CD8-positive, alpha-beta memory T cell (primary cell): ENCODE measurements around the gene MECR. TPM values are rescaled to one million over a fixed set of nuclear protein-coding genes. Genes with fewer than 3 reads are reported as not detected.

Experiments
- CTCF ChIA-PET: fragments of 350-600 bp; sonication (Branson Sonifier 250); formaldehyde crosslinking; loops from one replicate; lab custom pipeline; 2021; ENCODE audit warnings: antibody characterized with exemption; lab: Charles Lee
- POLR2A ChIA-PET: fragments of 350-600 bp; sonication (Branson Sonifier 250); formaldehyde crosslinking; loops from one replicate; lab custom pipeline; 2021; ENCODE audit warnings: antibody characterized with exemption; lab: Charles Lee
- DNase-seq, 5 donors: peaks; one replicate each; pipeline versions ENCODE4 v3.0.0 to v3.0.0-alpha.2; 2020 to 2022; ENCODE audit warnings: mixed read lengths in 1 of 5
- H3K27ac ChIP-seq: one replicate; pipeline ENCODE4 v1.7.0; 2013; ENCODE audit warnings: low read depth, mild to moderate bottlenecking, low read length, moderate library complexity
- H3K27me3 ChIP-seq: 2 replicates; pipeline ENCODE4 v1.7.0; 2013; ENCODE audit warnings: low read length, mild to moderate bottlenecking; ENCODE audit not compliant: insufficient read depth, poor library complexity, severe bottlenecking
- H3K36me3 ChIP-seq: 2 replicates; pipeline ENCODE4 v1.7.0; 2013; ENCODE audit warnings: mild to moderate bottlenecking, low read length, moderate library complexity; ENCODE audit not compliant: insufficient read depth
- H3K4me1 ChIP-seq: 2 replicates; pipeline ENCODE4 v1.7.0; 2013; ENCODE audit warnings: mild to moderate bottlenecking, low read length, moderate library complexity; ENCODE audit not compliant: insufficient read depth
- H3K4me3 ChIP-seq: 2 replicates; pipeline ENCODE4 v1.7.0; 2013; ENCODE audit warnings: mild to moderate bottlenecking, low read length
- H3K9me3 ChIP-seq: 2 replicates; pipeline ENCODE4 v1.7.0; 2013; ENCODE audit warnings: mild to moderate bottlenecking, low read length
- H3K27ac Mint-ChIP-seq, 8 donors: one replicate each; pipeline ENCODE4 v1.8.0; 2020 to 2021; ENCODE audit warnings: mixed read lengths in 8 of 8, mild to moderate bottlenecking in 6 of 8, inconsistent platforms in 3 of 8, moderate library complexity in 3 of 8
- H3K27me3 Mint-ChIP-seq, 2 donors: one replicate each; pipeline ENCODE4 v1.8.0; 2020 to 2021; ENCODE audit warnings: mixed read lengths in 2 of 2, mild to moderate bottlenecking in 1 of 2, moderate library complexity in 1 of 2
- H3K36me3 Mint-ChIP-seq, 3 donors: one replicate each; pipeline ENCODE4 v1.8.0; 2020 to 2021; ENCODE audit warnings: mixed read lengths in 3 of 3, inconsistent platforms in 1 of 3, mild to moderate bottlenecking in 1 of 3
- H3K4me1 Mint-ChIP-seq, 3 donors: one replicate each; pipeline ENCODE4 v1.8.0; 2020 to 2021; ENCODE audit warnings: mixed read lengths in 3 of 3, inconsistent platforms in 1 of 3, mild to moderate bottlenecking in 1 of 3
- H3K4me3 Mint-ChIP-seq, 7 donors: one replicate each; pipeline ENCODE4 v1.8.0; 2020 to 2021; ENCODE audit warnings: mixed read lengths in 7 of 7, mild to moderate bottlenecking in 6 of 7, moderate library complexity in 4 of 7, inconsistent platforms in 2 of 7
- H3K9me3 Mint-ChIP-seq, 5 donors: one replicate each; pipeline ENCODE4 v1.8.0; 2020 to 2022; ENCODE audit warnings: mixed read lengths in 5 of 5, mild to moderate bottlenecking in 3 of 5, moderate library complexity in 2 of 5, inconsistent platforms in 1 of 5
- polyA plus RNA-seq: library from polyadenylated mRNA; unstranded; fragments of 300-500 nt; fragmentation: Illumina TruSeq; gene quantifications from one replicate; pipeline ENCODE4 v1.2.3, GENCODE V29; 2021
- total RNA-seq, 2 experiments: library from RNA; stranded (reverse); gene quantifications; one replicate each; pipeline ENCODE4 v1.2.3, GENCODE V29; 2021

The MECR gene
- total and polyA plus RNA-seq, 3 experiments from 2014 or later: 14.5 to 41.1 (median 33.8) TPM

- H3K4me1 ChIP-seq: peaks cover 37% of the 10 kb centered on the region
- H3K9me3 ChIP-seq: no peaks in the 10 kb centered on the region
- Mint-ChIP-seq H3K36me3 (peaks cover 4 to 66% (median 16%) of the 10 kb centered on the region in 3 donors), H3K4me1 (peaks cover 69 to 80% (median 76%) of the 10 kb centered on the region in 3 donors), H3K27ac (peak overlapping the region in 6 of 8 donors; percentile 1 to 74 (median 22)), H3K27me3 (no peaks in the 10 kb centered on the region), H3K9me3 (no peaks in the 10 kb centered on the region), H3K4me3 (peak overlapping the region in 6 of 7 donors; percentile 0 to 63 (median 38))
- peaks cover 14% of the 10 kb centered on the region for H3K36me3 ChIP-seq
- no peak overlapping the region for H3K4me3 ChIP-seq
- H3K27me3 ChIP-seq: no peaks in the 10 kb centered on the region
- no peak for DNase-seq
- ChIA-PET POLR2A (interaction anchor here (0.5 kb wide), 1 partner anchor 201 kb away, joined by 11 read pairs; no protein-coding TSS in a partner anchor), CTCF (interaction anchor here (1.2 kb wide), 1 partner anchor 13 kb away, joined by 3 read pairs; no protein-coding TSS in a partner anchor)
- H3K27ac ChIP-seq: no peak overlapping the region
Measured at GRCh38 chr1:29169976-29170375, 60.8 kb downstream of the MECR start.

GRCh38 chr1:29167904-29168303 lies 62.8 kb downstream of the MECR start:
- POLR2A ChIA-PET: interaction anchor here (0.6 to 0.7 kb wide), 2 partner anchors 33 to 656 kb away, joined by 4 to 7 read pairs; no protein-coding TSS in a partner anchor
- Mint-ChIP-seq H3K9me3 (no peaks in the 10 kb centered on the region), H3K4me3 (no peak overlapping the region), H3K27ac (no peak overlapping the region), H3K36me3 (peaks cover 0 to 80% (median 17%) of the 10 kb centered on the region in 3 donors), H3K4me1 (peaks cover 77 to 93% (median 89%) of the 10 kb centered on the region in 3 donors), H3K27me3 (no peaks in the 10 kb centered on the region)
- H3K36me3 ChIP-seq: peaks cover 14% of the 10 kb centered on the region
- DNase-seq: no peak
- H3K27ac ChIP-seq: no peak overlapping the region
- H3K4me3 ChIP-seq: no peak overlapping the region
- no peaks in the 10 kb centered on the region for H3K27me3 ChIP-seq
- no peaks in the 10 kb centered on the region for H3K9me3 ChIP-seq
- CTCF ChIA-PET: interaction anchor here (0.7 to 1.6 kb wide), 4 partner anchors 9 to 286 kb away, joined by 3 to 5 read pairs (median 4); no protein-coding TSS in a partner anchor
- H3K4me1 ChIP-seq: peaks cover 40% of the 10 kb centered on the region

- peak overlapping the region in 3 of 8 donors; percentile 30 to 71 (median 55) for H3K27ac Mint-ChIP-seq
- no peak overlapping the region for H3K4me3 Mint-ChIP-seq
- peaks cover 39% of the 10 kb centered on the region for H3K4me1 ChIP-seq
- no peaks in the 10 kb centered on the region for H3K9me3 ChIP-seq
- H3K27me3 Mint-ChIP-seq: no peaks in the 10 kb centered on the region
- H3K4me1 Mint-ChIP-seq: peaks cover 72 to 90% (median 87%) of the 10 kb centered on the region in 3 donors
- no peak overlapping the region for H3K4me3 ChIP-seq
- CTCF ChIA-PET: interaction anchor here (1.0 to 2.4 kb wide), 4 partner anchors 12 to 284 kb away, joined by 3 to 6 read pairs (median 4); partner anchors contain the start of gene SRSF4
- H3K36me3 Mint-ChIP-seq: peaks cover 0 to 79% (median 15%) of the 10 kb centered on the region in 3 donors
- H3K27me3 ChIP-seq: no peaks in the 10 kb centered on the region
- POLR2A ChIA-PET: no interaction called here
- no peak overlapping the region for H3K27ac ChIP-seq
- DNase-seq: no peak
- H3K36me3 ChIP-seq: peaks cover 14% of the 10 kb centered on the region
- H3K9me3 Mint-ChIP-seq: no peaks in the 10 kb centered on the region
Measured at GRCh38 chr1:29166291-29166878, 64.3 kb downstream of the MECR start.

- no peaks in the 10 kb centered on the region for H3K27me3 ChIP-seq
- no peak overlapping the region for H3K27ac ChIP-seq
- peaks cover 21% of the 10 kb centered on the region for H3K36me3 ChIP-seq
- H3K4me1 Mint-ChIP-seq: peaks cover 63 to 87% (median 80%) of the 10 kb centered on the region in 3 donors
- no peaks in the 10 kb centered on the region for H3K9me3 Mint-ChIP-seq
- CTCF ChIA-PET: no interaction called here
- peaks cover 21% of the 10 kb centered on the region for H3K4me1 ChIP-seq
- peak overlapping the region in 4 of 8 donors; percentile 6 to 69 (median 40) for H3K27ac Mint-ChIP-seq
- H3K4me3 ChIP-seq: no peak overlapping the region
- H3K9me3 ChIP-seq: no peaks in the 10 kb centered on the region
- H3K4me3 Mint-ChIP-seq: no peak overlapping the region
- POLR2A ChIA-PET: no interaction called here
- peaks cover 0 to 78% (median 16%) of the 10 kb centered on the region in 3 donors for H3K36me3 Mint-ChIP-seq
- DNase-seq: no peak
- no peaks in the 10 kb centered on the region for H3K27me3 Mint-ChIP-seq
Measured at GRCh38 chr1:29164588-29164987, 66.1 kb downstream of the MECR start.

GRCh38 chr1:29162476-29163138 lies 68.1 kb downstream of the MECR start:
- Mint-ChIP-seq H3K4me3 (no peak overlapping the region), H3K4me1 (peaks cover 50 to 71% (median 64%) of the 10 kb centered on the region in 3 donors), H3K27me3 (no peaks in the 10 kb centered on the region), H3K9me3 (no peaks in the 10 kb centered on the region), H3K27ac (no peak overlapping the region), H3K36me3 (peaks cover 0 to 83% (median 17%) of the 10 kb centered on the region in 3 donors)
- Histone ChIP-seq H3K27me3 (no peaks in the 10 kb centered on the region), H3K27ac (no peak overlapping the region), H3K9me3 (no peaks in the 10 kb centered on the region), H3K36me3 (peaks cover 36% of the 10 kb centered on the region), H3K4me3 (no peak overlapping the region), H3K4me1 (peaks cover 16% of the 10 kb centered on the region)
- ChIA-PET CTCF (no interaction called here), POLR2A (no interaction called here)
- DNase-seq: no peak

- Histone ChIP-seq H3K4me1 (peaks cover 16% of the 10 kb centered on the region), H3K27ac (no peak overlapping the region), H3K27me3 (no peaks in the 10 kb centered on the region), H3K9me3 (no peaks in the 10 kb centered on the region), H3K36me3 (peaks cover 39% of the 10 kb centered on the region), H3K4me3 (no peak overlapping the region)
- DNase-seq: no peak
- ChIA-PET POLR2A (no interaction called here), CTCF (no interaction called here)
- no peaks in the 10 kb centered on the region for H3K9me3 Mint-ChIP-seq
- peaks cover 48 to 65% (median 60%) of the 10 kb centered on the region in 3 donors for H3K4me1 Mint-ChIP-seq
- H3K36me3 Mint-ChIP-seq: peaks cover 0 to 84% (median 19%) of the 10 kb centered on the region in 3 donors
- no peak overlapping the region for H3K4me3 Mint-ChIP-seq
- H3K27ac Mint-ChIP-seq: peak overlapping the region in 1 of 8 donors; percentile 10
- no peaks in the 10 kb centered on the region for H3K27me3 Mint-ChIP-seq
Measured at GRCh38 chr1:29162025-29162424, 68.7 kb downstream of the MECR start.

- CTCF ChIA-PET: no interaction called here
Measured at GRCh38 chr1:29159773-29160172, 71.0 kb downstream of the MECR start.

GRCh38 chr1:29157269-29157601 lies 73.5 kb downstream of the MECR start:
- H3K27me3 ChIP-seq: no peaks in the 10 kb centered on the region
- peaks cover 6% of the 10 kb centered on the region for H3K4me1 ChIP-seq
- no peaks in the 10 kb centered on the region for H3K9me3 ChIP-seq
- H3K36me3 ChIP-seq: peaks cover 68% of the 10 kb centered on the region
- ChIA-PET CTCF (interaction anchor here (0.6 to 1.2 kb wide), 4 partner anchors 10 to 273 kb away, joined by 3 to 4 read pairs (median 4); no protein-coding TSS in a partner anchor), POLR2A (no interaction called here)
- Mint-ChIP-seq H3K9me3 (no peaks in the 10 kb centered on the region), H3K36me3 (peaks cover 0 to 87% (median 17%) of the 10 kb centered on the region in 3 donors), H3K27ac (peak overlapping the region in 1 of 8 donors; percentile 24), H3K27me3 (no peaks in the 10 kb centered on the region), H3K4me3 (no peak overlapping the region), H3K4me1 (peaks cover 15 to 22% (median 20%) of the 10 kb centered on the region in 3 donors)
- no peak for DNase-seq
- H3K27ac ChIP-seq: peak overlapping the region; percentile 79
- no peak overlapping the region for H3K4me3 ChIP-seq

More at GRCh38 chr1:29159773-29160172, 71.0 kb downstream of the MECR start:
- Histone ChIP-seq H3K4me1 (peaks cover 16% of the 10 kb centered on the region), H3K27ac (no peak overlapping the region), H3K36me3 (peaks cover 44% of the 10 kb centered on the region), H3K4me3 (no peak overlapping the region), H3K27me3 (no peaks in the 10 kb centered on the region), H3K9me3 (no peaks in the 10 kb centered on the region)
- POLR2A ChIA-PET: no interaction called here
- no peak for DNase-seq
- H3K4me3 Mint-ChIP-seq: no peak overlapping the region
- H3K9me3 Mint-ChIP-seq: no peaks in the 10 kb centered on the region
- H3K36me3 Mint-ChIP-seq: peaks cover 0 to 82% (median 17%) of the 10 kb centered on the region in 3 donors
- no peak overlapping the region for H3K27ac Mint-ChIP-seq
- peaks cover 35 to 47% (median 45%) of the 10 kb centered on the region in 3 donors for H3K4me1 Mint-ChIP-seq
- H3K27me3 Mint-ChIP-seq: no peaks in the 10 kb centered on the region
